GM18520 (cell line): ENCODE results near the gene CLIC3.

Source experiments
- ATAC-seq: cut with Tn5 transposase; IDR thresholded peaks from one replicate; pipeline ENCODE4 v1.9.1; 2021; ENCODE audit not compliant: unreplicated experiment

The CLIC3 gene

GRCh38 chr9:136955202-136955942, 41.0 kb downstream of the CLIC3 start:
- ATAC-seq = no peak

- ATAC-seq = no peak
These were observed 41.9 kb downstream of the CLIC3 start for GRCh38 chr9:136954270-136955083.

GRCh38 chr9:136953771-136954269, 42.5 kb downstream of the CLIC3 start:
- ATAC-seq = no peak

- no peak for ATAC-seq
These were observed 43.2 kb downstream of the CLIC3 start for GRCh38 chr9:136952876-136953770.

GRCh38 chr9:136952321-136952850, 44.0 kb downstream of the CLIC3 start:
- no peak for ATAC-seq

- no peak for ATAC-seq
These were observed 44.6 kb downstream of the CLIC3 start, which contains the start of gene LCN12 for GRCh38 chr9:136951541-136952320. Gene LCN12 (plus strand): TSS chr9:136952273. CDS start chr9:136952328, 55 bp downstream.

GRCh38 chr9:136950656-136951276, 45.6 kb downstream of the CLIC3 start:
- ATAC-seq = no peak

GRCh38 chr9:136949817-136950655, 46.3 kb downstream of the CLIC3 start:
- ATAC-seq = peak; percentile 76

- no peak for ATAC-seq
These were observed 47.0 kb downstream of the CLIC3 start for GRCh38 chr9:136949239-136949816.

- ATAC-seq = no peak
These were observed 48.3 kb downstream of the CLIC3 start for GRCh38 chr9:136947955-136948510.

- ATAC-seq = no peak
These were observed 49.1 kb downstream of the CLIC3 start for GRCh38 chr9:136947028-136947891.

- ATAC-seq = no peak
These were observed 49.9 kb downstream of the CLIC3 start for GRCh38 chr9:136946228-136947027.

- no peak for ATAC-seq
These were observed 50.8 kb downstream of the CLIC3 start for GRCh38 chr9:136945333-136946227.
